HG03064 (cell line): ENCODE results near the gene RNF115.
"Not testable (repeated sequence)": the region's sequence is repeated elsewhere in the genome, so short reads cannot be mapped to it uniquely, and the experiment has no call there.

ENCODE experiments used
- ATAC-seq: cut with Tn5 transposase; IDR thresholded peaks from one replicate; pipeline ENCODE4 v1.9.1; 2021; ENCODE audit warnings: low read depth; ENCODE audit not compliant: unreplicated experiment

RNF115 gene

GRCh38 chr1:145747398-145748247 is 76.3 kb downstream of the RNF115 start:
- no peak for ATAC-seq

- no peak for ATAC-seq
These were observed 83.6 kb downstream of the RNF115 start for GRCh38 chr1:145740269-145740668.

DNA sequence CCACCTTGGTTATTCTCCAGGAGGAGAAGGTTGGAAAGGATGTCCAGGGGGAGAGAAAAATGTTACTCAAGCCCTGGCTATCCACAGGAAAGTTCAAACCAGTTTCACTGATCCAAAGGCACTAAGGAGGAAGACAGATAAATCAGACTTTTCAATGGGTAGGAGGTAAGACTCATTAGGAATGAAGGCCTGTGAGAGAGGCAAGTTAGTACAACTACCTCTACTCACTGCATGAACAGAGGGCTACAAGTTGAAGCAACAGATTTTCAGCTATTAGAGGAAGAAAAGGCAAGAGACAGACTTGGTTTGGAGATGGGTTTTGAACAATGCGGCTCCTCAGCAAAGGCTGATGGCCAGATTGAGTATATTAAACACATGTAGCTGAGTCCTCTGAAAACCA is 87.7 kb downstream of the RNF115 start:
- ATAC-seq: no peak

DNA sequence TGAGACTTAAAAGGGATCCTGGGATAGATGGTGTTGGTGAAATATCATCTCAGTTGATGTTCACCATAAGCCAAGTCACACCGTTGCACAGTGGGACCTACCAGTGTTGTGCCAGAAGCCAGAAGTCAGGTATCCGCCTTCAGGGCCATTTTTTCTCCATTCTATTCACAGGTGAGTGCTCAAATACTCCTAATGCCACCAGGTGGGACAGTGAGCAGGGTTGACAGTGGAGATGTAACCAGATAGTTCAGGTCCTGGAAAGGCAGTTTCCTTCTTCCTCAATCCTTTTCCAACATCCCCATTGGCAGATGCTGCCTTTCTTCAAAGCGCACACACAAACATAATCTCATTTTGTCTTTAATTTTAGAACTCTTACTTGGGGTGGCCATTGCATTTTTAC is 93.0 kb downstream of the RNF115 start:
- ATAC-seq: no peak

- ATAC-seq: no peak
These were observed 93.4 kb downstream of the RNF115 start for GRCh38 chr1:145730467-145730866.

DNA sequence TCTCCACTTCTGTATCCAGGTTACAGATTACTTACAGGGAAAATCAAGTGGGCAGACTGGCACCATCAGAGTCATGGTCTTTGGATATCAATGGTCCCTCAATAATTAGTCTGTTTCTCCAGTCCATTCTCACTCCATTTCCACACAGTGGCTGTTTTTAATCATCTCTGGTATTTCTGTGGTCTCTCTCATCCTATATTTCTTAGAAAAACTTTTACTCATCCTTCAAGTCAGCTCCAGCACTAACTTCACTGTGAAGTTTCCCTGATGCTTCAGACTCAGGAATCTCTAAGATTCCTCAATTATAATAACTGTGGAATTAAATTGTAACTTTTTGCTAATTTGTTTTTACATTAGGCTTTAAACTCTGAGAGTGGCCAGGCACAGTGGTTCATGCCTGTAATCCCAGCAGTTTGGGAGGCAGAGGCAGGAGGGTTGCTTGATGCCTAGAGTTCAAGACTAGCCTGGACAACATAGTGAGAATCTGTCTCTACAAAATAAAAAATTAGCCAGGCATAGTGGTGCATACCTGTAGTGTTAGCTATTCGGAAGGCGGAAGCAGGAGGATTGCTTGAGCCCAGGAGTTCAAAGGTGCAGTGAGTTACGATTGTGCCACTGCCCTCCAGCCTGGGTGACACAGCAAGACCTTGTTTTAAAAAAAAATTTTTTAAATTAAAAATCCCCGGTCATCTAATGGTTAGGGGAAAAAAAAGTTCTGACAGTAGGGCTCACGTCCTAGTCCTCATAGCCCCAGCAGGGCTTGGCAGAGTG is 94.0 kb downstream of the RNF115 start:
- ATAC-seq: no peak

DNA sequence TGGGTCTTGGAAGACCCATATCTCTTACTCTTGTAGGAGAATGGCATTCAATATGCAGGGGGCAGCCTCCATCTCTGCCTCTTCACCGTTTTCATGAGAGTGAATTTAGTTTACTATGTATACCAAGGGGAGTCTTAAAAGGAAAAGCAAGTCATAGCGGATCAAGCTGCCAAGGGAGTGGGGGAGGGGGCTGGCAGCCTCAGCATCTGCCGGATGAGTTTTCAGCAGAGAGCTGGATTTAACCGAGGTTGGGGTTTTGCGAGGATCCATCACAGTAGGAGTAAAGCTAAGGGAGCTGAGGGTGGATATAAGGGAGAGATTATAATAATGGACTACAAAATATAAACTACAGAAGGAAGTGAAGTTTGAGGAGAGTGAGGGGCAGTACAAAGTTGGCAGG is 94.7 kb downstream of the RNF115 start:
- no peak for ATAC-seq

DNA sequence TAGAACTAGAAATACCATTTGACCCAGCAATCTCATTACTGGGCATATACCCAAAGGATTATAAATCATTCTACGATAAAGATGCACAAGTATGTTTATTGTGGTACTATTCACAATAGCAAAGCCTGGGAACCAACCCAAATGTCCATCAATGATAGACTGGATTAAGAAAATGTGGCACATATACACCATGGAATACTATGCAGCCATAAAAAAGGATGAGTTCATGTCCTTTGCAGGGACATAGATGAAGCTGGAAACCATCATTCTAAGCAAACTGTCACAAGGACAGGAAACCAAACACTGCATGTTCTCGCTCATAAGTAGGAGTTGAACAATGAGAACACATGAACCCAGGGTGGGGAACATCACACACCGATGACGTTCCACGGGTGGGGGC is 97.7 kb downstream of the RNF115 start:
- ATAC-seq: not testable (repeated sequence)

DNA sequence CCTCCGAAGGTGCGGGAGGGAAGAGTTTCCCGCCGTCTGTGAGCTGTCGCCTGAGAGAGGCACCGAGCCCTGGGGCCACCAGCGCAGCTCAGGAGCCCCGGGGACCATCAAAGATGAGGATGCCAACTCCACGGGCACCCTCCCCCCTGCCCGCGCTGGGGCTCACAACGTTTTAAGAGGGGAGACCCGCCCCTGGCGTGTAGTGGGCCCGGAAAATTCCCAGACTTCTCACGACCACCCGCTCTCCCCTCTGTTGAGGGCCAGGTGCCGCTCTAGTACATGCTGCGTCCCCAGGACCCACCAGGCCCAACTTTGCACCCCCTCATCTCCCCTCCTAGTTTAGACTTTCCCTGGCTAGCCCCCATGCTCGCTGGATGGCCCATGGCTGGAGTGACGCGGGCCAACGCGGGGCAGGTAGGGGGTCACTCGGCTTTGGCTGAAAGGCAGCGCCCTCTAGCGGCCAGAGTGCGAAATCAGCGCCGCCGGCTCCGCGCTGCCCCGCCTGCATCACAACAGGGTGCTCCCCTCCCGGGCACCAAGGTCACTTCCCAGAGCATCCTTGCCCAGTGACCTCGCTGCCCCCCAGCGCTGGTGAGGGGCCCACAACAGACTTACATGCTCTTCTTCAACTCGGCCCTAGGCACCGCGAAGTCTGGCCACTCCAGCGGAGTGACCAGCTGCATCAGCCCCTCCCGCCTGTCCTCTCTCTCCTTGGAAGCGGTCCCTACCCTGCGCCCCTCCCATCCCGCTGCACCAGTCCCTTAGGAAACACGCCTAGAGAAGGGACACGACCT is 102.8 kb downstream of the RNF115 start:
- ATAC-seq: no peak

DNA sequence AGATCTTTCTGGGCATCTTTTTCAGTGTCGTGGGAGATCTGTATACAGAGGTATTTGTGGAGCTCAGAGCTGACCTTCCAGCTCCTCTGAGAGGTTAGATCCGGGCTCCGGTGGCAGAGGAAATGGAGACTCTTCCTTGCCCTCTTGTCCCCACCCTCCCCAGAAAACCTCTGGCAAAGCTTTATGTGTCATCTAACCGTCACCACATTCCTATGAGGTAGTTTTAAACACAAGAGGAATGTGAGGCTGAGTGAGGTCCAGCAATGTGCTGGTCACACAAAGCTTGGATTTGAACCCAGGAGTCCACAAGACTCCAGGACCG is 103.4 kb downstream of the RNF115 start:
- ATAC-seq: no peak

DNA sequence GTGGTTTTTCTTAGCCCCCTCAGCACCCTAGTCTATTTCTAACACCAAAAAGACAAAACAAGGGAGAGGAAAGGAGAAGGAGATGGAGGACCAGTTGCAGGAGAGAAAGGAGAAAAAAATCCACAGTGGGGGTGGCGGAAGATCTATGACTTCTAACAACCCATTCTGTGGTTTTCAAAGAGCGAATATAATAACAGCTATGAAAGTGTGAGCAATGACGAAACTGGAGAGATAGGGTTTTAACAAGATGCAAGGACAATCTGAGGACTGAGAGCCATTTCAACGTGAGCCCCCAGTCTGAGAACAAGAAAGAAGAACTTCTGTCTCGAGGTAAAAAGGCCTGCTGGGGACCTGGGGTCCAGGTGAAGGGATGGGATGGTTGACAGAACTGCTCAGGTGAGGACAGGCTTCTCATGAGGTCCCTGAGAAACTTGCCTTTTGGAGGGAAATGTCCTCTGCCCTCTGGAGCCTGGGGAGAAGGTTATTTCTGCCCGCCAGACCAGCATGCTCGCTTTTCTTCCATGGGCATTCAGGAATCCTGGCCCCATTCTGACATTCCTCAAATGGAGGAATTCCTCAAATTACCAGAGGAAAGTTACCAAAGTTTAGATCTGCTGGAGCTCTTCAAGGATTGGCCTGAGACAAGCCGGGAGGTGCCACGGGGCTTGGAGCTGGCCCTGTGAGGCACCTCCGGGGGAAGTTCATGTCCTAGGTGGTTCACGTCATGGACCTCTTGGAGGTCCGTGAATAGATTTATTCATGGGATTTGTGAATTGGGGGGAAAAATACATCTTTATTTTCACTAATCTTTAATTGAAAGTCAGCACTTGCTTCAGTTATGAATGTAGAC is 104.4 kb downstream of the RNF115 start, which contains the start of gene CD160:
TSS of gene CD160 (plus strand) at position 270 of the 850 bp plus-strand sequence. CDS start 8,829 bp downstream, outside the sequence.
- ATAC-seq: no peak

GRCh38 chr1:145718465-145718864 is 105.4 kb downstream of the RNF115 start:
- not testable (repeated sequence) for ATAC-seq

GRCh38 chr1:145717833-145718232 is 106.1 kb downstream of the RNF115 start:
- no peak for ATAC-seq

GRCh38 chr1:145716641-145717345 is 107.1 kb downstream of the RNF115 start:
- ATAC-seq: no peak

DNA sequence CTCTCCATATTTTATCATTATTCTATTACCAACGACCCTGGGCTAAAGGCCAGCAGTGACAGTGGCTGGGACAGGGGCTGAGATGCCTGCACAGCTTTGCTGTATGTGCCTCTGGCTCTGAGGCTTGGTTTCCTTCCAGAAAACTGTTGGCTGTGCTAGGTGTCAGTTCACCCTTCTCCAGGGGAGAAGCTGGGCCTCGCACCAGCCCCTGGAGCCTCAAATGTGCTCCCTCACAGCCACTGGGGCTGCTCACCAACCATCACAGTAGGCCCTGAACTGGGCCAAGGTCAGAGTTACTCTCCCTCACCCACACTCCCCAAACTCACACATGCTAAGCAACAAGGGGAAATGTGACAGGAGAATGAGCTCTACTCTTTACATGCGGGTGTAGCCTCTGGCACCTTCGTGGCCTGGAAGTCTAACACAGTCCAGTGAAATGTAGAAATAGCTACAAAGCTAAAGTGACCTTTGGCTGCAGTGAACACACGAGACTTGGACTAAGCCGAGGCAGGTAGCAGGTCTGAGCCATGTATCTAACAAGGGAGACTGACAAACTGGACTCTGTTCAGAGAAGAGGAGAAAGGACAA is 109.3 kb downstream of the RNF115 start:
- ATAC-seq: no peak

DNA sequence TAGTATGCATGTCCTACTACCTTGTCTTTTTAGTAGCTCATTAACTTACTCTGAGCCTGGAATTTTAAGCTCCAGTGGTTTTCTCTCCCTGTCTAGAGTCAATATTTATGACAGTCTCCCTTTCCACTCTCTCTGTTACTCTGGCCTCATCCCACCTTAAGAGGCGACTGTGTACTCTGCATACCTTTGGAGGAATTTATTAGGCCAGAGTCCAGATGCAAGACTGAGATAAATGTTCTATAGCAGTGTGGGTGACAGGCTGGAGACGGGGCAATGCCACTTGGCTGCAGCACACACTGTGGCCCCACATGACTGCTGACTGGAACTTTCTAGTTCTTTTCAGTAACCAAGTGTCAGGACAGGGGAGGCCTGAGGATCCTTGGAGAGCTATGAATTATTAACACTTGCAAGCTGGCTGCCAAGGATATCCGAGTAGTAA is 112.7 kb downstream of the RNF115 start:
- no peak for ATAC-seq

DNA sequence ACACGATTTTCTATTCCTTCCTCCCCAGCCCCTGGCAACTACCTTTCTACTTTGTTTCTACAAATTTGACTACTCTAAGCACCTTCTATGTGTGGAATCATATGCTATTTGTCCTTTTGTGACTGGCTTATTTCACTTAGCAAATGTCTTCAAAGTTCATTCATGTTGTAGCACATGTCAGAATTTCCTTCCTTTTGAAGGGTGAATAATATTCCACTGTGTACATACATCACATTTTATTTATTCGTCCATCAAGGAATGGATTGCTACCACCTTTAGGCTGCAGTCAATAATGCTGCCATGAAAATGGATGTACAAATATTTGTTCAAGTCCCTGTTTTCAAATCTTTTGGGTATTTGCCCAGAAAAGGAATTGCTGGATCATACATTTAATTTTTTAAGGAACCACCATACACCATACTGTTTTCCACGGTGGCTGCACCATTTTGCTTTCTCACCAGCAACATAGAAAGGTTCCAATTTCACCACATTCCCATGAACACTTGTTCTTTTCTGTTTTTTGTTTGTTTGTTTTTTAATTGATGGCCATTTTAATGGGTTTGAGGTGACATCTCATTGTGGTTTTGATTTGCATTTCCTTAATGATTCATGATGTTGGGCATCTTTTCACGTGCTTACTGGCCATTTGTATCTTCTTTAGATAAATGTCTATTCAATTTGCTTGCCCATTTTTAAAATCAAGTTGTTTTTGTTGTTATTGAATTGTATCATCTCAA is 113.4 kb downstream of the RNF115 start:
- ATAC-seq: no peak

DNA sequence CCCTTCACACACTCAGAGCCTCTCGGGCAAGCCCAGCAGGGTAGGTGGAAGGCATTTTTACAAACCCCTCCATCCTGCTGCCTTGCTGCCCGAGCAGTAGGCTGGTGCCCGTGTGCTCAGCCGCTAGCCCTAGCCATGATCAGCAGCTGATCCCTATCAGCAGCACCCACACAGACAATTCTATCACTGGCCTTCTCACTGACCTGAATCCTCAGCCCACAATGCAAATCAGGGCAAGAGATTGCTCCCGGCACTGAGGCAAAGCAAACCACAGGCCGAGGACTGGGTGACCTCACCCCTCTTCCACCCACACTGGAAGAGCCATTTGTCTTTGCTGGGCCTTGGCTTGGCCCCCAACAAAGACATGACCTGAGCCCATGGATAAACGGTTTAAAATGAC is 115.8 kb downstream of the RNF115 start:
- no peak for ATAC-seq
